Breast epithelium (tissue), 3 donors: Measurements from ENCODE around the gene HSPA1A.
A peak's percentile ranks its signal among the peaks of the same experiment; 100 is the strongest.

Source experiments
- POLR2A ChIP-seq: fragments of 450-650 bp; IDR thresholded peaks from one replicate; pipeline ENCODE4 v1.6.1; 2016; ENCODE audit warnings: antibody characterized with exemption, mild to moderate bottlenecking, moderate library complexity
- POLR2AphosphoS5 ChIP-seq, 3 donors: sonication (generic); formaldehyde crosslinking; IDR thresholded peaks; one replicate each; pipeline ENCODE4 v1.6.1; 2017; ENCODE audit warnings: antibody characterized with exemption in 3 of 3
- TF ChIP-seq, protein P1 (sequence below), 3 donors: fragments of 450-650 bp; IDR thresholded peaks; one replicate each; pipeline ENCODE4 v1.5.1; 2016 to 2017; ENCODE audit warnings: antibody characterized with exemption in 3 of 3, mild to moderate bottlenecking in 3 of 3, moderate library complexity in 3 of 3

DNA sequence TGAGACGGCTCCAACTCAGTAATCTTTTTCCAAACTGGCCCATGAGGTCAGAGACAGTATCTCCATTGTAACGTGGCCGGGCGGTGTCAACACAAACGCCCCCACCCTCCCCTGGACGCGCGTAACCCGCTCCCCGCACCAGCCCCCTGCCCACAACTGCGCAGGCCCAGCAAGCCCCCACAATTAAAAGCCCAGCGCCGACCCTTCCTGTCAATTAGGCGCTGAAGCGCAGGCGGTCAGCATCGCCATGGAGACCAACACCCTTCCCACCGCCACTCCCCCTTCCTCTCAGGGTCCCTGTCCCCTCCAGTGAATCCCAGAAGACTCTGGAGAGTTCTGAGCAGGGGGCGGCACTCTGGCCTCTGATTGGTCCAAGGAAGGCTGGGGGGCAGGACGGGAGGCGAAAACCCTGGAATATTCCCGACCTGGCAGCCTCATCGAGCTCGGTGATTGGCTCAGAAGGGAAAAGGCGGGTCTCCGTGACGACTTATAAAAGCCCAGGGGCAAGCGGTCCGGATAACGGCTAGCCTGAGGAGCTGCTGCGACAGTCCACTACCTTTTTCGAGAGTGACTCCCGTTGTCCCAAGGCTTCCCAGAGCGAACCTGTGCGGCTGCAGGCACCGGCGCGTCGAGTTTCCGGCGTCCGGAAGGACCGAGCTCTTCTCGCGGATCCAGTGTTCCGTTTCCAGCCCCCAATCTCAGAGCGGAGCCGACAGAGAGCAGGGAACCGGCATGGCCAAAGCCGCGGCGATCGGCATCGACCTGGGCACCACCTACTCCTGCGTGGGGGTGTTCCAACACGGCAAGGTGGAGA lies at the start of gene HSPA1A, which contains the start of gene HSPA1L:
- TF ChIP-seq, protein P1, sequence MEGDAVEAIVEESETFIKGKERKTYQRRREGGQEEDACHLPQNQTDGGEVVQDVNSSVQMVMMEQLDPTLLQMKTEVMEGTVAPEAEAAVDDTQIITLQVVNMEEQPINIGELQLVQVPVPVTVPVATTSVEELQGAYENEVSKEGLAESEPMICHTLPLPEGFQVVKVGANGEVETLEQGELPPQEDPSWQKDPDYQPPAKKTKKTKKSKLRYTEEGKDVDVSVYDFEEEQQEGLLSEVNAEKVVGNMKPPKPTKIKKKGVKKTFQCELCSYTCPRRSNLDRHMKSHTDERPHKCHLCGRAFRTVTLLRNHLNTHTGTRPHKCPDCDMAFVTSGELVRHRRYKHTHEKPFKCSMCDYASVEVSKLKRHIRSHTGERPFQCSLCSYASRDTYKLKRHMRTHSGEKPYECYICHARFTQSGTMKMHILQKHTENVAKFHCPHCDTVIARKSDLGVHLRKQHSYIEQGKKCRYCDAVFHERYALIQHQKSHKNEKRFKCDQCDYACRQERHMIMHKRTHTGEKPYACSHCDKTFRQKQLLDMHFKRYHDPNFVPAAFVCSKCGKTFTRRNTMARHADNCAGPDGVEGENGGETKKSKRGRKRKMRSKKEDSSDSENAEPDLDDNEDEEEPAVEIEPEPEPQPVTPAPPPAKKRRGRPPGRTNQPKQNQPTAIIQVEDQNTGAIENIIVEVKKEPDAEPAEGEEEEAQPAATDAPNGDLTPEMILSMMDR (IDR thresholded peaks at IDR 0.05): no peak
- TF ChIP-seq POLR2AphosphoS5 (IDR thresholded peaks at IDR 0.05) (peak; percentile 100), POLR2A (peak; percentile 99)
